ENCODE results near the gene CCDC18. TPM values are rescaled to one million over a fixed set of nuclear protein-coding genes. Genes with fewer than 3 reads are reported as not detected.

Gene CCDC18
- total RNA-seq, 1 experiment from 2014 or later, result 7.1 TPM

DNA sequence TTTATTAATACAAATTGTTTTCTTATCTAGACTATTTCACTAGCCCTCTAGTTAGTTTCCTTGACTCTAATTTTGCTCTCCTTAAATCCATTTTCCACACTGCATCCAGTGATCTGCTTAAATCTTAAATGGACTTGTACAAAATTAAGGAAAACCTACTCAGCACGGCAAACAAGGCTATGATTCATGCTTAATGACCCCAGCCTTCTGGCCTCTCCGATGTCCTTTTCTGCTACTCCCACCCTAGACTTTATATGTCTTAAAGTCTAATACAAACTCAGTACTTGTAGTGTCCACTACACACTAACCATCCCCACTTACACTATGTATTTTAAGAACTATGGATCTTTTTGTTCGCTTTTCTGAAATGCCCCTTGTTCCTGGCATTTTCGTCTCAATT lies 2.5 kb upstream of the CCDC18 start:
- no peak for DNase-seq
- H3K27me3 Mint-ChIP-seq (ENCODE audit: insufficient read depth, unreplicated experiment), result no peaks in the 10 kb centered on the region
- Histone ChIP-seq H3K36me3 (ENCODE audit: control insufficient read depth, insufficient read depth, low read length) (no peaks in the 10 kb centered on the region), H3K4me1 (peaks cover 7% of the 10 kb centered on the region), H3K9me3 (no peaks in the 10 kb centered on the region), H3K4me3 (ENCODE audit: low read depth, low read length) (no peak overlapping the region), H3K27me3 (replicated peaks; ENCODE audit: control insufficient read depth, insufficient read depth, low read length) (no peaks in the 10 kb centered on the region)
- ChIA-PET CTCF (no interaction called here), POLR2A (interaction anchor here (0.7 kb wide), 1 partner anchor 458 kb away, joined by 8 read pairs; no protein-coding TSS in a partner anchor)
- H3K4me3 Mint-ChIP-seq (ENCODE audit: unreplicated experiment), result peak overlapping the region; percentile 97
- H3K9me3 Mint-ChIP-seq (ENCODE audit: unreplicated experiment), result no peaks in the 10 kb centered on the region
- H3K4me1 Mint-ChIP-seq (ENCODE audit: low read depth, unreplicated experiment), result peaks cover 8% of the 10 kb centered on the region
- no TSS peak for BruUV-seq (replicated peaks)
- H3K27ac Mint-ChIP-seq (ENCODE audit: unreplicated experiment), result peak overlapping the region; percentile 96
- peaks cover 21% of the 10 kb centered on the region for H3K36me3 Mint-ChIP-seq (ENCODE audit: insufficient read depth, unreplicated experiment)
- TF ChIP-seq, protein P1, sequence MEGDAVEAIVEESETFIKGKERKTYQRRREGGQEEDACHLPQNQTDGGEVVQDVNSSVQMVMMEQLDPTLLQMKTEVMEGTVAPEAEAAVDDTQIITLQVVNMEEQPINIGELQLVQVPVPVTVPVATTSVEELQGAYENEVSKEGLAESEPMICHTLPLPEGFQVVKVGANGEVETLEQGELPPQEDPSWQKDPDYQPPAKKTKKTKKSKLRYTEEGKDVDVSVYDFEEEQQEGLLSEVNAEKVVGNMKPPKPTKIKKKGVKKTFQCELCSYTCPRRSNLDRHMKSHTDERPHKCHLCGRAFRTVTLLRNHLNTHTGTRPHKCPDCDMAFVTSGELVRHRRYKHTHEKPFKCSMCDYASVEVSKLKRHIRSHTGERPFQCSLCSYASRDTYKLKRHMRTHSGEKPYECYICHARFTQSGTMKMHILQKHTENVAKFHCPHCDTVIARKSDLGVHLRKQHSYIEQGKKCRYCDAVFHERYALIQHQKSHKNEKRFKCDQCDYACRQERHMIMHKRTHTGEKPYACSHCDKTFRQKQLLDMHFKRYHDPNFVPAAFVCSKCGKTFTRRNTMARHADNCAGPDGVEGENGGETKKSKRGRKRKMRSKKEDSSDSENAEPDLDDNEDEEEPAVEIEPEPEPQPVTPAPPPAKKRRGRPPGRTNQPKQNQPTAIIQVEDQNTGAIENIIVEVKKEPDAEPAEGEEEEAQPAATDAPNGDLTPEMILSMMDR (IDR thresholded peaks at IDR 0.05; ENCODE audit: insufficient read depth in 1 of 2, low read depth in 1 of 2, low read length in 1 of 2, severe bottlenecking in 1 of 2, unreplicated experiment in 1 of 2), result no peak
- intact Hi-C loops (cut with micrococcal nuclease; ENCODE audit: unreplicated experiment), result no loop called here

DNA sequence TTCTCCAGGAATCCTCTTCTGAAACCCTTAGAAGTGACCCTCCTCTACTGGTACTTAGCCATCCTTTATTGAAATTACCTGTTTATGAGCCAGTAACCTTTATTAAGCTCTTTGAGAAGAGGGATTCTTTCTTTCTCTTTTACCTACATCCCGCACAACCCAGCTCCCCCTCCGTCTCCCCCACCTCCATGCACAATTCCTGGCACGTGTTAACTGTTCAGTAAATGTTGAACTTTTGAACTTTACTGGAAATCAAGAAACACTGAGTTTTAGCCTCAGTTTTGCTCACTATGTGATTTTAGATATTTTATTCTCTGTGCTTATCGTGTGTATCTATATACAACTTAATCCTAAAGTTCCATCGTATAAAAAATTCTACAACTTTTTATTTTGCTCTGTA lies 2.1 kb upstream of the CCDC18 start:
- ChIA-PET POLR2A (no interaction called here), CTCF (no interaction called here)

DNA sequence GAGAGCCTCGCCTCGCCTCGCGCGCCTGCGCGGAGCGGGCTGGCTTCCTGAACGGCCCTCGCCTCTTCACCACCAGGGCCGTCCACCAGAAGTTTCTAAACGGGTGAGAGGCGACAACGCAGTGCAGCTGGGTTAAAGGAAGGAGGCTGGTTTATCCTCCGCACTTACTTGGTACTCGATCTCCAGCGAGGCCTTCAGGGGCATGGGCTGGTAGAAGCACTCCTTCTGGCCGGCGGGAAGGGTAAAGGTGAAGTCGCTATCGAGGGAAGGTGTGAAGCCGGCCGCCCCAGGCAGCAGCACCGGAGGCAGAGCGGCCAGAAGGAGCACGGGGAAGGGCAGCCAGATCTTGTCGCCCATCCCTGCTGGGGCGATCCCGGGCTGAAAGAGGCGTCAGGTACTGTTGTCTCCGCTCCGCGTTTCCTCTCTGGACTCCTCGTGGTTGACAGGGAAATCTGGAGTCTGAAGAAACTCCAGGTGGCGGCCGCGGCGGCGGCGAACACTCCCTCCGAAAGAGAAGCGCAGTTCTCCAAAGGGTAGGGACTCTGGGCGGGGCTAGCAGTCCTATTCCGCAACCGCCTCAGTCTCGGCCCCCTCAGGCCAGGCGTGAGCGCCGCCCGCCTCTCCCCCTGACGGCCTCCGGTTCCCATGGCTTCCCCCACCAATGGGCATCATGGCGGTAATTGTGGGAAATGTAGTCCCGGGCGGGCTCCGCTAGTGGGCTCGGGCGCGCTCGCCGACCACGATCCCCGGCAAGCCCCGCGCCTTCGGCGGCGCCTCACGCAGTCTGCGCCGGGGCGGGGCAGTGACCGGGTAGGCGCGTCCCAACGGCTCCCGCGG lies 420 bp upstream of the CCDC18 start, which contains the start of gene TMED5:
TSS of gene TMED5 (minus strand) at position 528 of the 837 bp plus-strand sequence. CDS start at position 357, 171 bp downstream.
- no TSS peak for BruUV-seq (replicated peaks)
- POLR2A ChIA-PET, result no interaction called here
- peak within 1 kb of the TSS; percentile 96 for H3K27ac Mint-ChIP-seq (ENCODE audit: unreplicated experiment)
- no peaks in the 10 kb centered on the region for H3K27me3 Mint-ChIP-seq (ENCODE audit: insufficient read depth, unreplicated experiment)
- H3K4me1 Mint-ChIP-seq (ENCODE audit: low read depth, unreplicated experiment), result peaks cover 8% of the 10 kb centered on the region
- H3K4me1 ChIP-seq, result no peaks in the 10 kb centered on the region
- H3K4me3 ChIP-seq (ENCODE audit: low read depth, low read length), result peak within 1 kb of the TSS; percentile 94
- TF ChIP-seq, protein P1 (IDR thresholded peaks at IDR 0.05; ENCODE audit: insufficient read depth in 1 of 2, low read depth in 1 of 2, low read length in 1 of 2, severe bottlenecking in 1 of 2, unreplicated experiment in 1 of 2), result no peak
- peaks cover 24% of the 10 kb centered on the region for H3K36me3 Mint-ChIP-seq (ENCODE audit: insufficient read depth, unreplicated experiment)
- DNase-seq, result peak; percentile 96
- no peaks in the 10 kb centered on the region for H3K27me3 ChIP-seq (replicated peaks; ENCODE audit: control insufficient read depth, insufficient read depth, low read length)
- H3K9me3 Mint-ChIP-seq (ENCODE audit: unreplicated experiment), result no peaks in the 10 kb centered on the region
- no peaks in the 10 kb centered on the region for H3K9me3 ChIP-seq
- peak within 1 kb of the TSS; percentile 97 for H3K4me3 Mint-ChIP-seq (ENCODE audit: unreplicated experiment)
- no peaks in the 10 kb centered on the region for H3K36me3 ChIP-seq (ENCODE audit: control insufficient read depth, insufficient read depth, low read length)
- intact Hi-C loops (cut with micrococcal nuclease; ENCODE audit: unreplicated experiment), result no loop called here
- CTCF ChIA-PET, result no interaction called here

More for the DNA sequence above, 2.1 kb upstream of the CCDC18 start:
- Histone ChIP-seq H3K9me3 (no peaks in the 10 kb centered on the region), H3K27me3 (replicated peaks; ENCODE audit: control insufficient read depth, insufficient read depth, low read length) (no peaks in the 10 kb centered on the region), H3K36me3 (ENCODE audit: control insufficient read depth, insufficient read depth, low read length) (no peaks in the 10 kb centered on the region), H3K4me1 (peaks cover 3% of the 10 kb centered on the region), H3K4me3 (ENCODE audit: low read depth, low read length) (peak overlapping the region; percentile 94; the same call in 1 of the 2 replicates)
- Mint-ChIP-seq H3K27me3 (ENCODE audit: insufficient read depth, unreplicated experiment) (no peaks in the 10 kb centered on the region), H3K4me3 (ENCODE audit: unreplicated experiment) (peak overlapping the region; percentile 97), H3K4me1 (ENCODE audit: low read depth, unreplicated experiment) (peaks cover 8% of the 10 kb centered on the region), H3K36me3 (ENCODE audit: insufficient read depth, unreplicated experiment) (peaks cover 21% of the 10 kb centered on the region), H3K9me3 (ENCODE audit: unreplicated experiment) (no peaks in the 10 kb centered on the region), H3K27ac (ENCODE audit: unreplicated experiment) (peak overlapping the region; percentile 96)
- no peak for DNase-seq
- no TSS peak for BruUV-seq (replicated peaks)
- intact Hi-C loops (cut with micrococcal nuclease; ENCODE audit: unreplicated experiment), result no loop called here
- TF ChIP-seq, protein P1 (IDR thresholded peaks at IDR 0.05; ENCODE audit: insufficient read depth in 1 of 2, low read depth in 1 of 2, low read length in 1 of 2, severe bottlenecking in 1 of 2, unreplicated experiment in 1 of 2), result no peak

All from Caco-2 (cell line).